ENCODE data around the gene ELOVL3. TPM values are rescaled to one million over a fixed set of nuclear protein-coding genes. Genes with fewer than 3 reads are reported as not detected.

ELOVL3 gene
- total and polyA plus RNA-seq, 9 of the 15 experiments (the other 6 are each of a cell fraction or from before 2014, with no cell fraction given), result 0.32 to 3.3 (median 0.87) TPM

DNA sequence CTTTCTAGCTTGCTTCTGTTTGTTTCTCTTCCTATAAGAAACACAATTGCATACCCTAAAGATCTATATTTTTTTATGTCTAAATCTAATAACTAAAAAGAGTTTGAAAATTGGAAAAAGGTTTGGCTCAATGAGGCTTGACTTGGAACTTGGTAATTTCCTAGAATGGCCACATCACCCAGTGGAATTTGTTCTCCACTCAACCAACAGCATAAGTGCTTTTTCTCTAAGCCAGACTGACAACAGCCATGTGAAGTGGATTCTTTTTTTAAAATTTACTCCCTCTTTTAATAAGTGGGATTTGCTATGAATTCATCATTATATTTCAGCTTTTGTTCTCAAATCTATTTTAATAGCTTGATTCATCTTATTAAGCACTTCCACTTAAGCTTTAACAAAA lies 53.0 kb downstream of the ELOVL3 start (continued):
- TF ChIP-seq SUPT5H (IDR thresholded peaks at IDR 0.05) (no peak), RAD21 (CRISPR knock-in tag; conservative IDR thresholded peaks at IDR 0.05 in 1 of 2, IDR thresholded peaks at IDR 0.05 in 1 of 2) (no peak), PHB (CRISPR knock-in tag; IDR thresholded peaks at IDR 0.05) (no peak)
- TF ChIP-seq, protein P1, sequence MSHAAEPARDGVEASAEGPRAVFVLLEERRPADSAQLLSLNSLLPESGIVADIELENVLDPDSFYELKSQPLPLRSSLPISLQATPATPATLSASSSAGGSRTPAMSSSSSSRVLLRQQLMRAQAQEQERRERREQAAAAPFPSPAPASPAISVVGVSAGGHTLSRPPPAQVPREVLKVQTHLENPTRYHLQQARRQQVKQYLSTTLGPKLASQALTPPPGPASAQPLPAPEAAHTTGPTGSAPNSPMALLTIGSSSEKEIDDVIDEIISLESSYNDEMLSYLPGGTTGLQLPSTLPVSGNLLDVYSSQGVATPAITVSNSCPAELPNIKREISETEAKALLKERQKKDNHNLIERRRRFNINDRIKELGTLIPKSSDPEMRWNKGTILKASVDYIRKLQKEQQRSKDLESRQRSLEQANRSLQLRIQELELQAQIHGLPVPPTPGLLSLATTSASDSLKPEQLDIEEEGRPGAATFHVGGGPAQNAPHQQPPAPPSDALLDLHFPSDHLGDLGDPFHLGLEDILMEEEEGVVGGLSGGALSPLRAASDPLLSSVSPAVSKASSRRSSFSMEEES (CRISPR knock-in tag; IDR thresholded peaks at IDR 0.05), result no peak

Other genes starting within 250 kb of the ELOVL3 start
Only the 7 nearest of the 12 such genes appear.
- 12.7 and 17.6 TPM in 2 replicates for gene HPS6, start 160.9 kb upstream of the ELOVL3 start, total RNA-seq (2014; rRNA removed)
- gene HPS6, start 160.9 kb upstream of the ELOVL3 start, total RNA-seq (2014; rRNA removed; fragmentation: Illumina TruSeq; extraction: Trizol), result 2.3 and 3.8 TPM in 2 replicates
- gene HPS6, start 160.9 kb upstream of the ELOVL3 start, total RNA-seq (2015; rRNA removed; fragmentation: Illumina TruSeq; extraction: Trizol), result 7.7 and 8.2 TPM in 2 replicates
- 14.0 and 15.1 TPM in 2 replicates for gene HPS6, start 160.9 kb upstream of the ELOVL3 start, total RNA-seq (2021)
- 2.7 and 3.0 TPM in 2 replicates for gene HPS6, start 160.9 kb upstream of the ELOVL3 start, polyA plus RNA-seq (2011; rRNA removed)
- 4.5 and 6.4 TPM in 2 replicates for gene HPS6, start 160.9 kb upstream of the ELOVL3 start, polyA plus RNA-seq (2014; fragmentation: Illumina TruSeq; extraction: Trizol)
- under 1 TPM; 0.45 to 0.55 TPM for gene HPS6, start 160.9 kb upstream of the ELOVL3 start, polyA plus RNA-seq (2014; fragmentation: Nextera tagmentation; extraction: Ambion mirVana)
- 6.7 and 8.3 TPM in 2 replicates for gene HPS6, start 160.9 kb upstream of the ELOVL3 start, polyA plus RNA-seq (2014; rRNA removed)
- 73.2 and 86.2 TPM in 2 replicates for gene LDB1, start 105.9 kb upstream of the ELOVL3 start, total RNA-seq (2014; rRNA removed)
- 46.5 and 57.1 TPM in 2 replicates for gene LDB1, start 105.9 kb upstream of the ELOVL3 start, total RNA-seq (2014; rRNA removed; fragmentation: Illumina TruSeq; extraction: Trizol)
- 105 and 107 TPM in 2 replicates for gene LDB1, start 105.9 kb upstream of the ELOVL3 start, total RNA-seq (2015; rRNA removed; fragmentation: Illumina TruSeq; extraction: Trizol)
- gene LDB1, start 105.9 kb upstream of the ELOVL3 start, total RNA-seq (2021), result 120 and 136 TPM in 2 replicates
- gene LDB1, start 105.9 kb upstream of the ELOVL3 start, polyA plus RNA-seq (2011; rRNA removed), result 137 and 167 TPM in 2 replicates
- gene LDB1, start 105.9 kb upstream of the ELOVL3 start, polyA plus RNA-seq (2014; fragmentation: Illumina TruSeq; extraction: Trizol), result 133 and 137 TPM in 2 replicates
- 1 to 10 TPM; 1.9 TPM for gene LDB1, start 105.9 kb upstream of the ELOVL3 start, polyA plus RNA-seq (2014; fragmentation: Nextera tagmentation; extraction: Ambion mirVana)
- 111 and 117 TPM in 2 replicates for gene LDB1, start 105.9 kb upstream of the ELOVL3 start, polyA plus RNA-seq (2014; rRNA removed)
- gene PPRC1, start 93.3 kb upstream of the ELOVL3 start, total RNA-seq (2014; rRNA removed), result 11.8 and 16.8 TPM in 2 replicates
- gene PPRC1, start 93.3 kb upstream of the ELOVL3 start, total RNA-seq (2014; rRNA removed; fragmentation: Illumina TruSeq; extraction: Trizol), result 13.4 and 16.2 TPM in 2 replicates
- 16.2 and 17.0 TPM in 2 replicates for gene PPRC1, start 93.3 kb upstream of the ELOVL3 start, total RNA-seq (2015; rRNA removed; fragmentation: Illumina TruSeq; extraction: Trizol)
- 43.1 and 44.0 TPM in 2 replicates for gene PPRC1, start 93.3 kb upstream of the ELOVL3 start, total RNA-seq (2021)
- gene PPRC1, start 93.3 kb upstream of the ELOVL3 start, polyA plus RNA-seq (2011; rRNA removed), result 13.6 and 21.6 TPM in 2 replicates
- 44.0 and 47.1 TPM in 2 replicates for gene PPRC1, start 93.3 kb upstream of the ELOVL3 start, polyA plus RNA-seq (2014; fragmentation: Illumina TruSeq; extraction: Trizol)
- gene PPRC1, start 93.3 kb upstream of the ELOVL3 start, polyA plus RNA-seq (2014; fragmentation: Nextera tagmentation; extraction: Ambion mirVana), result 1 to 10 TPM; 8.5 to 9.0 TPM
- 24.1 and 27.4 TPM in 2 replicates for gene PPRC1, start 93.3 kb upstream of the ELOVL3 start, polyA plus RNA-seq (2014; rRNA removed)
- 165 TPM in 2 replicates for gene NOLC1, start 73.9 kb upstream of the ELOVL3 start, total RNA-seq (2014; rRNA removed)
- 134 and 144 TPM in 2 replicates for gene NOLC1, start 73.9 kb upstream of the ELOVL3 start, total RNA-seq (2014; rRNA removed; fragmentation: Illumina TruSeq; extraction: Trizol)
- gene NOLC1, start 73.9 kb upstream of the ELOVL3 start, total RNA-seq (2015; rRNA removed; fragmentation: Illumina TruSeq; extraction: Trizol), result 130 and 142 TPM in 2 replicates
- 153 and 170 TPM in 2 replicates for gene NOLC1, start 73.9 kb upstream of the ELOVL3 start, total RNA-seq (2021)
- gene NOLC1, start 73.9 kb upstream of the ELOVL3 start, polyA plus RNA-seq (2011; rRNA removed), result 133 and 201 TPM in 2 replicates
- 262 and 310 TPM in 2 replicates for gene NOLC1, start 73.9 kb upstream of the ELOVL3 start, polyA plus RNA-seq (2014; fragmentation: Illumina TruSeq; extraction: Trizol)
- 100 to 1,000 TPM; 102 to 165 TPM for gene NOLC1, start 73.9 kb upstream of the ELOVL3 start, polyA plus RNA-seq (2014; fragmentation: Nextera tagmentation; extraction: Ambion mirVana)
- gene NOLC1, start 73.9 kb upstream of the ELOVL3 start, polyA plus RNA-seq (2014; rRNA removed), result 158 and 169 TPM in 2 replicates
- gene PITX3, start 15.2 kb downstream of the ELOVL3 start, total RNA-seq (2014; rRNA removed), result 0.37 and 0.95 TPM in 2 replicates
- gene PITX3, start 15.2 kb downstream of the ELOVL3 start, total RNA-seq (2014; rRNA removed; fragmentation: Illumina TruSeq; extraction: Trizol), result not detected in 2 replicates
- gene PITX3, start 15.2 kb downstream of the ELOVL3 start, total RNA-seq (2015; rRNA removed; fragmentation: Illumina TruSeq; extraction: Trizol), result not detected in 2 replicates
- 0.56 and 0.98 TPM in 2 replicates for gene PITX3, start 15.2 kb downstream of the ELOVL3 start, total RNA-seq (2021)
- gene PITX3, start 15.2 kb downstream of the ELOVL3 start, polyA plus RNA-seq (2011; rRNA removed), result not detected in 2 replicates
- 0.11 TPM in 1 of 2 replicates, not detected in the other for gene PITX3, start 15.2 kb downstream of the ELOVL3 start, polyA plus RNA-seq (2014; fragmentation: Illumina TruSeq; extraction: Trizol)
- not detected for gene PITX3, start 15.2 kb downstream of the ELOVL3 start, polyA plus RNA-seq (2014; fragmentation: Nextera tagmentation; extraction: Ambion mirVana)
- 0.30 and 0.32 TPM in 2 replicates for gene PITX3, start 15.2 kb downstream of the ELOVL3 start, polyA plus RNA-seq (2014; rRNA removed)
- gene GBF1, start 19.2 kb downstream of the ELOVL3 start, total RNA-seq (2014; rRNA removed), result 11.1 and 13.5 TPM in 2 replicates
- 9.4 and 10.0 TPM in 2 replicates for gene GBF1, start 19.2 kb downstream of the ELOVL3 start, total RNA-seq (2014; rRNA removed; fragmentation: Illumina TruSeq; extraction: Trizol)
- 10.3 and 11.4 TPM in 2 replicates for gene GBF1, start 19.2 kb downstream of the ELOVL3 start, total RNA-seq (2015; rRNA removed; fragmentation: Illumina TruSeq; extraction: Trizol)
- gene GBF1, start 19.2 kb downstream of the ELOVL3 start, total RNA-seq (2021), result 25.0 and 28.0 TPM in 2 replicates
- 8.7 and 19.9 TPM in 2 replicates for gene GBF1, start 19.2 kb downstream of the ELOVL3 start, polyA plus RNA-seq (2011; rRNA removed)
- gene GBF1, start 19.2 kb downstream of the ELOVL3 start, polyA plus RNA-seq (2014; fragmentation: Illumina TruSeq; extraction: Trizol), result 21.4 and 22.8 TPM in 2 replicates
- 1 to 10 TPM in 1 of 2 experiments, under 1 TPM in 1; 0.69 to 1.3 TPM for gene GBF1, start 19.2 kb downstream of the ELOVL3 start, polyA plus RNA-seq (2014; fragmentation: Nextera tagmentation; extraction: Ambion mirVana)
- gene GBF1, start 19.2 kb downstream of the ELOVL3 start, polyA plus RNA-seq (2014; rRNA removed), result 9.9 and 11.3 TPM in 2 replicates
- gene NFKB2, start 169.4 kb downstream of the ELOVL3 start, total RNA-seq (2014; rRNA removed), result 14.7 and 19.3 TPM in 2 replicates
- 5.7 and 6.0 TPM in 2 replicates for gene NFKB2, start 169.4 kb downstream of the ELOVL3 start, total RNA-seq (2014; rRNA removed; fragmentation: Illumina TruSeq; extraction: Trizol)
- gene NFKB2, start 169.4 kb downstream of the ELOVL3 start, total RNA-seq (2015; rRNA removed; fragmentation: Illumina TruSeq; extraction: Trizol), result 4.2 and 5.3 TPM in 2 replicates
- 20.3 and 20.6 TPM in 2 replicates for gene NFKB2, start 169.4 kb downstream of the ELOVL3 start, total RNA-seq (2021)
- 7.9 and 9.7 TPM in 2 replicates for gene NFKB2, start 169.4 kb downstream of the ELOVL3 start, polyA plus RNA-seq (2011; rRNA removed)
- 9.4 and 11.4 TPM in 2 replicates for gene NFKB2, start 169.4 kb downstream of the ELOVL3 start, polyA plus RNA-seq (2014; fragmentation: Illumina TruSeq; extraction: Trizol)
- gene NFKB2, start 169.4 kb downstream of the ELOVL3 start, polyA plus RNA-seq (2014; fragmentation: Nextera tagmentation; extraction: Ambion mirVana), result under 1 TPM; 0.07 to 0.11 TPM
- 12.2 and 15.3 TPM in 2 replicates for gene NFKB2, start 169.4 kb downstream of the ELOVL3 start, polyA plus RNA-seq (2014; rRNA removed)

All from K562 (cell line).